Measurements from ENCODE around the gene TOP3A. TPM values are rescaled to one million over a fixed set of nuclear protein-coding genes. Genes with fewer than 3 reads are reported as not detected.

Gene TOP3A
- total RNA-seq, 1 experiment from 2014 or later: 48.8 TPM

DNA sequence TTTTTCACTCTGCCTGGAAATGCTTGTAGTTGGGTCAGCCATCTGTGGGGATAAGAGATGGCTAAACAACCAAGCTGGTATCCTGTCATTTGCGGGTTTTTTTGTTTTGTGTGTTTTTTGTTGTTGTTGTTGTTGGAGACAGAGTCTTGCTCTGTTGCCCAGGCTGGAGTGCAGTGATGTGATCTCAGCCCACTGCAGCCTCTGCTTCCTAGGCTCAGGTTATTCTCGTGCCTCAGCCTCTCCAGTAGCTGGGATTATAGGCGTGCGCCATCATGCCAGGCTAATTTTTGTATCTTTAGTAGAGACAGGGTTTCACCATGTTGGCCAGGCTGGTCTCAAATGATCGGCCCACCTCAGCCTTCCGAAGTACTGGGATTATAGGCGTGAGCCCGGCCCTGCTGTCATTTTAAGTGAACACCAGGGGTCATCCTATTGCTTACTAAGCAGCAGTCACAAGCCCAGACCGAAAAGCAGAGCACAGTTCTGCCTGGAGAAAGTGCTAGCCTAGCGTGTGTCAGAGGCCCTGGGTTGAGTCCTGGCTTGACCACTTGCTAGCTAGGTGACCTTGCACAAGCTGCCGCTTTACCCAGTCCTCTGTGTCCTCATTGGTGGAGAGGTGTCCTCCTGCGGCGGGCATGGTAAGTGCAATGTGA lies 4.9 kb upstream of the TOP3A start:
- RAD21 ChIA-PET (ENCODE audit: low non-redundant PET in 1 of 2, low total read pairs in 2 of 2, uncharacterized antibody in 2 of 2, unreplicated experiment in 2 of 2): no interaction called here
- Histone ChIP-seq H3K9ac (ENCODE audit: low read length) (no peak overlapping the region), H3K4me1 (ENCODE audit: control insufficient read depth in 1 of 2, insufficient read depth in 2 of 2, low read length in 2 of 2) (peaks cover 4 to 10% of the 10 kb centered on the region in 2 experiments; a peak in 2 of 4 replicates), H3K9me3 (ENCODE audit: control insufficient read depth in 1 of 2, insufficient read depth in 1 of 2, low read depth in 1 of 2, low read length in 2 of 2) (no peaks in the 10 kb centered on the region; a peak in 1 of 4 replicates), H3K4me2 (ENCODE audit: low read length) (no peak overlapping the region), H3K27ac (ENCODE audit: low read depth, low read length) (no peak overlapping the region), H3K27me3 (ENCODE audit: insufficient read depth, low read length) (no peaks in the 10 kb centered on the region), H3K36me3 (ENCODE audit: control insufficient read depth in 1 of 2, insufficient read depth in 2 of 2, low read length in 2 of 2) (no peaks in the 10 kb centered on the region), H2AFZ (ENCODE audit: low read depth, low read length, poor library complexity, severe bottlenecking) (no peak overlapping the region), H3K79me2 (ENCODE audit: insufficient read depth, low read length) (peaks cover 35% of the 10 kb centered on the region; the same call in 1 of the 2 replicates), H4K20me1 (ENCODE audit: insufficient read depth) (no peaks in the 10 kb centered on the region), H3K9me2 (ENCODE audit: insufficient read depth) (no peaks in the 10 kb centered on the region), H3K4me3 (replicated peaks in 1 of 2; ENCODE audit: low read depth in 1 of 2, low read length in 2 of 2) (no peak overlapping the region)
- ATAC-seq (no peak), DNase-seq (ENCODE audit: low read depth, low spot score) (no peak)
- POLR2A ChIA-PET: no interaction called here
- intact Hi-C loops (cut with micrococcal nuclease): no loop called here
- TF ChIP-seq SP1 (IDR thresholded peaks at IDR 0.05; ENCODE audit: low read depth) (no peak), RAD21 (IDR thresholded peaks at IDR 0.05; ENCODE audit: low read depth) (peak; percentile 45)
- TF ChIP-seq, protein P1, sequence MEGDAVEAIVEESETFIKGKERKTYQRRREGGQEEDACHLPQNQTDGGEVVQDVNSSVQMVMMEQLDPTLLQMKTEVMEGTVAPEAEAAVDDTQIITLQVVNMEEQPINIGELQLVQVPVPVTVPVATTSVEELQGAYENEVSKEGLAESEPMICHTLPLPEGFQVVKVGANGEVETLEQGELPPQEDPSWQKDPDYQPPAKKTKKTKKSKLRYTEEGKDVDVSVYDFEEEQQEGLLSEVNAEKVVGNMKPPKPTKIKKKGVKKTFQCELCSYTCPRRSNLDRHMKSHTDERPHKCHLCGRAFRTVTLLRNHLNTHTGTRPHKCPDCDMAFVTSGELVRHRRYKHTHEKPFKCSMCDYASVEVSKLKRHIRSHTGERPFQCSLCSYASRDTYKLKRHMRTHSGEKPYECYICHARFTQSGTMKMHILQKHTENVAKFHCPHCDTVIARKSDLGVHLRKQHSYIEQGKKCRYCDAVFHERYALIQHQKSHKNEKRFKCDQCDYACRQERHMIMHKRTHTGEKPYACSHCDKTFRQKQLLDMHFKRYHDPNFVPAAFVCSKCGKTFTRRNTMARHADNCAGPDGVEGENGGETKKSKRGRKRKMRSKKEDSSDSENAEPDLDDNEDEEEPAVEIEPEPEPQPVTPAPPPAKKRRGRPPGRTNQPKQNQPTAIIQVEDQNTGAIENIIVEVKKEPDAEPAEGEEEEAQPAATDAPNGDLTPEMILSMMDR (IDR thresholded peaks at IDR 0.05 in 2 of 3, conservative IDR thresholded peaks at IDR 0.05 in 1 of 3; ENCODE audit: borderline replicate concordance in 1 of 3, insufficient read depth in 1 of 3, low read depth in 2 of 3, low read length in 2 of 3): peak in 2 of 3 experiments; percentile 17 to 28; a peak in 4 of 6 replicates
- BruUV-seq (replicated peaks): no TSS peak
- CTCF ChIA-PET: interaction anchor here (1.0 kb wide), 1 partner anchor 71 kb away, joined by 3 read pairs; no protein-coding TSS in a partner anchor

DNA sequence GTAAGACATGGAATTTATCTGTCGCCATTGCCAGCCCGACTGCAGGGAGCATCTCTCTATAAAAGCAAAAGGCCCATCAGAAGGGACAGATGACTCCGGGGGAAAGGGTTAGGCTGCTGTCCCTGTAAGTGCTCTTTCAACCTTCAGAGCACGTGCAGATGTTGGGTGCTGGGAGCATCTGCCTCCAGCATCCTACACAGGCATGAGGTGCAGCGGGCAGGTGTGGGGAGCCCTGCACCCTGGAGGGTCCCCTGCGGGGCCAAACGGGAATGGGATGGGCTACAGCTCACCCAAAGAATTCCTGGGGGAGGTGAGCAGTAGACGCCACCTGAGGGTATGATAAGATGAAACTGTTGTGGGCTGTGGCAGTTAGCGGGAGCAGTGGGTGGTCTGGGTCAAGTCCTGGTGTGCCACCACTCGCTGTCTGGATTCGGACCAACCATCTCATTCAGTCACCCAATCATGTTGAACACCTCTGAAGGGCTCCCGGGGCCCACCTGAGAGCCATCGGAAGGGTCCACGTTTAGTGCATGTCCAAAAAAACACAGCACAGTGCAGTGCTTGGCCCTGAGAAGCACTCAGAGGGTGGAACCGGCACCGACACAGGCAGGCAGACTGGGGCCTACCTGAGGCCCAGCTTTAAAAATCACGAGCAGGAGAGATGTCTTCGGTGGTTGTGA lies 4.1 kb upstream of the TOP3A start:
- Histone ChIP-seq H3K79me2 (ENCODE audit: insufficient read depth, low read length) (peaks cover 44% of the 10 kb centered on the region), H3K4me1 (ENCODE audit: control insufficient read depth in 1 of 2, insufficient read depth in 2 of 2, low read length in 2 of 2) (peaks cover 4 to 11% of the 10 kb centered on the region in 2 experiments; a peak in 2 of 4 replicates), H3K4me3 (replicated peaks in 1 of 2; ENCODE audit: low read depth in 1 of 2, low read length in 2 of 2) (no peak overlapping the region), H4K20me1 (ENCODE audit: insufficient read depth) (no peaks in the 10 kb centered on the region), H3K27me3 (ENCODE audit: insufficient read depth, low read length) (no peaks in the 10 kb centered on the region), H3K36me3 (ENCODE audit: control insufficient read depth in 1 of 2, insufficient read depth in 2 of 2, low read length in 2 of 2) (no peaks in the 10 kb centered on the region), H3K27ac (ENCODE audit: low read depth, low read length) (no peak overlapping the region), H2AFZ (ENCODE audit: low read depth, low read length, poor library complexity, severe bottlenecking) (no peak overlapping the region), H3K9ac (ENCODE audit: low read length) (no peak overlapping the region), H3K9me2 (ENCODE audit: insufficient read depth) (no peaks in the 10 kb centered on the region), H3K9me3 (ENCODE audit: control insufficient read depth in 1 of 2, insufficient read depth in 1 of 2, low read depth in 1 of 2, low read length in 2 of 2) (no peaks in the 10 kb centered on the region; a peak in 1 of 4 replicates), H3K4me2 (ENCODE audit: low read length) (no peak overlapping the region)
- ATAC-seq (no peak), DNase-seq (ENCODE audit: low read depth, low spot score) (no peak)
- intact Hi-C loops (cut with micrococcal nuclease): no loop called here
- ChIA-PET RAD21 (ENCODE audit: low non-redundant PET in 1 of 2, low total read pairs in 2 of 2, uncharacterized antibody in 2 of 2, unreplicated experiment in 2 of 2) (no interaction called here), POLR2A (no interaction called here), CTCF (no interaction called here)
- no TSS peak for BruUV-seq (replicated peaks)
- no peak for TF ChIP-seq RAD21 (IDR thresholded peaks at IDR 0.05; ENCODE audit: low read depth)
- TF ChIP-seq SP1 (IDR thresholded peaks at IDR 0.05; ENCODE audit: low read depth): no peak
- TF ChIP-seq EZH2phosphoT487 (IDR thresholded peaks at IDR 0.05; ENCODE audit: borderline replicate concordance): no peak
- TF ChIP-seq, protein P2, sequence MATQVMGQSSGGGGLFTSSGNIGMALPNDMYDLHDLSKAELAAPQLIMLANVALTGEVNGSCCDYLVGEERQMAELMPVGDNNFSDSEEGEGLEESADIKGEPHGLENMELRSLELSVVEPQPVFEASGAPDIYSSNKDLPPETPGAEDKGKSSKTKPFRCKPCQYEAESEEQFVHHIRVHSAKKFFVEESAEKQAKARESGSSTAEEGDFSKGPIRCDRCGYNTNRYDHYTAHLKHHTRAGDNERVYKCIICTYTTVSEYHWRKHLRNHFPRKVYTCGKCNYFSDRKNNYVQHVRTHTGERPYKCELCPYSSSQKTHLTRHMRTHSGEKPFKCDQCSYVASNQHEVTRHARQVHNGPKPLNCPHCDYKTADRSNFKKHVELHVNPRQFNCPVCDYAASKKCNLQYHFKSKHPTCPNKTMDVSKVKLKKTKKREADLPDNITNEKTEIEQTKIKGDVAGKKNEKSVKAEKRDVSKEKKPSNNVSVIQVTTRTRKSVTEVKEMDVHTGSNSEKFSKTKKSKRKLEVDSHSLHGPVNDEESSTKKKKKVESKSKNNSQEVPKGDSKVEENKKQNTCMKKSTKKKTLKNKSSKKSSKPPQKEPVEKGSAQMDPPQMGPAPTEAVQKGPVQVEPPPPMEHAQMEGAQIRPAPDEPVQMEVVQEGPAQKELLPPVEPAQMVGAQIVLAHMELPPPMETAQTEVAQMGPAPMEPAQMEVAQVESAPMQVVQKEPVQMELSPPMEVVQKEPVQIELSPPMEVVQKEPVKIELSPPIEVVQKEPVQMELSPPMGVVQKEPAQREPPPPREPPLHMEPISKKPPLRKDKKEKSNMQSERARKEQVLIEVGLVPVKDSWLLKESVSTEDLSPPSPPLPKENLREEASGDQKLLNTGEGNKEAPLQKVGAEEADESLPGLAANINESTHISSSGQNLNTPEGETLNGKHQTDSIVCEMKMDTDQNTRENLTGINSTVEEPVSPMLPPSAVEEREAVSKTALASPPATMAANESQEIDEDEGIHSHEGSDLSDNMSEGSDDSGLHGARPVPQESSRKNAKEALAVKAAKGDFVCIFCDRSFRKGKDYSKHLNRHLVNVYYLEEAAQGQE (IDR thresholded peaks at IDR 0.05; ENCODE audit: low read depth): no peak
- TF ChIP-seq, protein P3, sequence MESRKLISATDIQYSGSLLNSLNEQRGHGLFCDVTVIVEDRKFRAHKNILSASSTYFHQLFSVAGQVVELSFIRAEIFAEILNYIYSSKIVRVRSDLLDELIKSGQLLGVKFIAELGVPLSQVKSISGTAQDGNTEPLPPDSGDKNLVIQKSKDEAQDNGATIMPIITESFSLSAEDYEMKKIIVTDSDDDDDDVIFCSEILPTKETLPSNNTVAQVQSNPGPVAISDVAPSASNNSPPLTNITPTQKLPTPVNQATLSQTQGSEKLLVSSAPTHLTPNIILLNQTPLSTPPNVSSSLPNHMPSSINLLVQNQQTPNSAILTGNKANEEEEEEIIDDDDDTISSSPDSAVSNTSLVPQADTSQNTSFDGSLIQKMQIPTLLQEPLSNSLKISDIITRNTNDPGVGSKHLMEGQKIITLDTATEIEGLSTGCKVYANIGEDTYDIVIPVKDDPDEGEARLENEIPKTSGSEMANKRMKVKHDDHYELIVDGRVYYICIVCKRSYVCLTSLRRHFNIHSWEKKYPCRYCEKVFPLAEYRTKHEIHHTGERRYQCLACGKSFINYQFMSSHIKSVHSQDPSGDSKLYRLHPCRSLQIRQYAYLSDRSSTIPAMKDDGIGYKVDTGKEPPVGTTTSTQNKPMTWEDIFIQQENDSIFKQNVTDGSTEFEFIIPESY (IDR thresholded peaks at IDR 0.05; ENCODE audit: extremely low read depth, insufficient replicate concordance, low read length): no peak
- TF ChIP-seq, protein P4, sequence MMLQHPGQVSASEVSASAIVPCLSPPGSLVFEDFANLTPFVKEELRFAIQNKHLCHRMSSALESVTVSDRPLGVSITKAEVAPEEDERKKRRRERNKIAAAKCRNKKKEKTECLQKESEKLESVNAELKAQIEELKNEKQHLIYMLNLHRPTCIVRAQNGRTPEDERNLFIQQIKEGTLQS (IDR thresholded peaks at IDR 0.05): no peak
- TF ChIP-seq ELF1 (IDR thresholded peaks at IDR 0.05; ENCODE audit: borderline replicate concordance, low read depth): no peak
